Fibroblast of lung (primary cell): ENCODE results near the gene IREB2. TPM values are rescaled to one million over a fixed set of nuclear protein-coding genes. Genes with fewer than 3 reads are reported as not detected.
A peak's percentile ranks its signal among the peaks of the same experiment; 100 is the strongest.

Experiments used
- DNase-seq, 2 donors: peaks; one replicate each; pipeline versions ENCODE4 v3.0.0 to v3.0.0-alpha.2; 2010; ENCODE audit warnings: low read depth in 2 of 2
- H2AFZ ChIP-seq: 2 replicates; pipeline ENCODE4 v1.5.1; 2012; ENCODE audit warnings: low read length, control low read depth, inconsistent platforms
- H3K27ac ChIP-seq: 2 replicates; pipeline ENCODE4 v1.5.1; 2011; ENCODE audit warnings: low read length, control low read depth; ENCODE audit not compliant: insufficient read depth
- H3K27me3 ChIP-seq: 2 replicates; pipeline ENCODE4 v1.5.1; 2011; ENCODE audit warnings: mild to moderate bottlenecking, low read length; ENCODE audit not compliant: control insufficient read depth, insufficient read depth
- H3K36me3 ChIP-seq: 2 replicates; pipeline ENCODE4 v1.5.1; 2011; ENCODE audit warnings: low read length; ENCODE audit not compliant: control insufficient read depth, insufficient read depth
- H3K4me1 ChIP-seq: 2 replicates; pipeline ENCODE4 v1.5.1; 2011; ENCODE audit warnings: low read length; ENCODE audit not compliant: control insufficient read depth, insufficient read depth; ENCODE audit errors: extremely low read depth
- H3K4me2 ChIP-seq: 2 replicates; pipeline ENCODE4 v1.5.1; 2011; ENCODE audit warnings: low read length, control low read depth; ENCODE audit not compliant: insufficient read depth; ENCODE audit errors: extremely low read depth
- H3K4me3 ChIP-seq, 4 experiments: fragments of 200-600 bp in 1 of 4; sonication (generic) in 1 of 4; replicated peaks in 1 of 4; 2 replicates each; pipeline ENCODE4 v1.5.1; 2011 to 2016; ENCODE audit warnings: low read length in 4 of 4, low read depth in 3 of 4, mild to moderate bottlenecking in 3 of 4, control low read depth in 2 of 4, inconsistent platforms in 1 of 4, mixed read lengths in 1 of 4; ENCODE audit not compliant: insufficient read depth in 1 of 4; ENCODE audit errors: control extremely low read depth in 1 of 4
- H3K79me2 ChIP-seq: 2 replicates; pipeline ENCODE4 v1.5.1; 2012; ENCODE audit warnings: mild to moderate bottlenecking, low read length, inconsistent platforms; ENCODE audit not compliant: control insufficient read depth, insufficient read depth
- H3K9ac ChIP-seq: 2 replicates; pipeline ENCODE4 v1.5.1; 2011; ENCODE audit warnings: mild to moderate bottlenecking, low read length, control low read depth; ENCODE audit not compliant: insufficient read depth
- H3K9me3 ChIP-seq: 2 replicates; pipeline ENCODE4 v1.5.1; 2012; ENCODE audit warnings: low read depth, low read length; ENCODE audit not compliant: control insufficient read depth, insufficient read depth
- H4K20me1 ChIP-seq: 2 replicates; pipeline ENCODE4 v1.5.1; 2011; ENCODE audit warnings: low read length; ENCODE audit not compliant: control insufficient read depth, insufficient read depth; ENCODE audit errors: extremely low read depth
- EZH2 ChIP-seq: IDR thresholded peaks from 2 replicates; pipeline ENCODE4 v1.5.1; 2012; ENCODE audit warnings: low read length, control low read depth, mild to moderate bottlenecking; ENCODE audit errors: missing control alignments
- polyA plus RNA-seq, 2 donors: library from polyadenylated mRNA; depleted of rRNA in 1 of 2; stranded (reverse) in 1 of 2; unstranded in 1 of 2; fragments of >200 nt; gene quantifications; 2 replicates each; pipeline ENCODE4 v1.2.1, GENCODE V29; 2011 to 2012; ENCODE audit warnings: missing spikeins in 1 of 2
- total RNA-seq: library from RNA; depleted of rRNA; stranded (reverse); fragments of >200 nt; gene quantifications from 2 replicates; pipeline ENCODE4 v1.2.1, GENCODE V29; 2014
- TF ChIP-seq, protein P1 (sequence below), 2 donors: IDR thresholded peaks in 1 of 2; conservative IDR thresholded peaks in 1 of 2; 1 replicate in 1 of 2; 2 replicates in 1 of 2; pipeline ENCODE4 v1.5.1; 2011 to 2012; ENCODE audit warnings: low read length in 2 of 2, control low read depth in 1 of 2, inconsistent platforms in 1 of 2, low read depth in 1 of 2, mild to moderate bottlenecking in 1 of 2

Gene IREB2
- total and polyA plus RNA-seq, 2 donors (not counting 1 experiment from before 2014, with no cell fraction given) = 20.3 to 30.6 TPM

DNA sequence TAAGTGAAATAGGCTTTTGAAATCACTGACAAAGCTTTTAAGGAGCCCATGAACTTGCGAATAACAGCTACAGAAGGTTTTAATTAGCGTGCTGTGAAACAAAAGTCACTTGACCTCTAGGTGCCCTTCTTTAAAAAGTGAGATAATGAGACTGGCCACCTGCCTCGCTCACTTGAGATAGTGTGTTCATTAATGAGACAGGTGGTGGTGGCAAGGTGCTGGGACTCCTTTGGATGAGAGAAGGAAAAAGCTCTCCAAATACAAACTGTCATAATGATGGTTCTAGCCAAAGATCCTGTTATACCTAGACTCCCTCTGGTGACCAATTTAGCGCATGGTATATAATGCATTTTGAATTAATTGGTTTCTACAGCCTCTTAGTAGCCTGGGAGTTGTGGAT, 22.7 kb upstream of the IREB2 start:
- no peak overlapping the region for H3K27ac ChIP-seq
- no peaks in the 10 kb centered on the region for H3K9me3 ChIP-seq
- no peak overlapping the region for H3K4me3 ChIP-seq
- no peaks in the 10 kb centered on the region for H3K36me3 ChIP-seq
- no peak for TF ChIP-seq EZH2
- TF ChIP-seq, protein P1, sequence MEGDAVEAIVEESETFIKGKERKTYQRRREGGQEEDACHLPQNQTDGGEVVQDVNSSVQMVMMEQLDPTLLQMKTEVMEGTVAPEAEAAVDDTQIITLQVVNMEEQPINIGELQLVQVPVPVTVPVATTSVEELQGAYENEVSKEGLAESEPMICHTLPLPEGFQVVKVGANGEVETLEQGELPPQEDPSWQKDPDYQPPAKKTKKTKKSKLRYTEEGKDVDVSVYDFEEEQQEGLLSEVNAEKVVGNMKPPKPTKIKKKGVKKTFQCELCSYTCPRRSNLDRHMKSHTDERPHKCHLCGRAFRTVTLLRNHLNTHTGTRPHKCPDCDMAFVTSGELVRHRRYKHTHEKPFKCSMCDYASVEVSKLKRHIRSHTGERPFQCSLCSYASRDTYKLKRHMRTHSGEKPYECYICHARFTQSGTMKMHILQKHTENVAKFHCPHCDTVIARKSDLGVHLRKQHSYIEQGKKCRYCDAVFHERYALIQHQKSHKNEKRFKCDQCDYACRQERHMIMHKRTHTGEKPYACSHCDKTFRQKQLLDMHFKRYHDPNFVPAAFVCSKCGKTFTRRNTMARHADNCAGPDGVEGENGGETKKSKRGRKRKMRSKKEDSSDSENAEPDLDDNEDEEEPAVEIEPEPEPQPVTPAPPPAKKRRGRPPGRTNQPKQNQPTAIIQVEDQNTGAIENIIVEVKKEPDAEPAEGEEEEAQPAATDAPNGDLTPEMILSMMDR (conservative IDR thresholded peaks at IDR 0.05 in 1 of 2, IDR thresholded peaks at IDR 0.05 in 1 of 2; ENCODE audit: low read depth in 1 of 2, low read length in 2 of 2) = peak; percentile 10 to 36
- no peaks in the 10 kb centered on the region for H4K20me1 ChIP-seq
- H3K9ac ChIP-seq = no peak overlapping the region
- no peaks in the 10 kb centered on the region for H3K27me3 ChIP-seq
- H3K4me1 ChIP-seq = no peaks in the 10 kb centered on the region
- H3K79me2 ChIP-seq = no peaks in the 10 kb centered on the region
- H2AFZ ChIP-seq = no peak overlapping the region
- peak; percentile 18 to 30 for DNase-seq
- no peak overlapping the region for H3K4me2 ChIP-seq

DNA sequence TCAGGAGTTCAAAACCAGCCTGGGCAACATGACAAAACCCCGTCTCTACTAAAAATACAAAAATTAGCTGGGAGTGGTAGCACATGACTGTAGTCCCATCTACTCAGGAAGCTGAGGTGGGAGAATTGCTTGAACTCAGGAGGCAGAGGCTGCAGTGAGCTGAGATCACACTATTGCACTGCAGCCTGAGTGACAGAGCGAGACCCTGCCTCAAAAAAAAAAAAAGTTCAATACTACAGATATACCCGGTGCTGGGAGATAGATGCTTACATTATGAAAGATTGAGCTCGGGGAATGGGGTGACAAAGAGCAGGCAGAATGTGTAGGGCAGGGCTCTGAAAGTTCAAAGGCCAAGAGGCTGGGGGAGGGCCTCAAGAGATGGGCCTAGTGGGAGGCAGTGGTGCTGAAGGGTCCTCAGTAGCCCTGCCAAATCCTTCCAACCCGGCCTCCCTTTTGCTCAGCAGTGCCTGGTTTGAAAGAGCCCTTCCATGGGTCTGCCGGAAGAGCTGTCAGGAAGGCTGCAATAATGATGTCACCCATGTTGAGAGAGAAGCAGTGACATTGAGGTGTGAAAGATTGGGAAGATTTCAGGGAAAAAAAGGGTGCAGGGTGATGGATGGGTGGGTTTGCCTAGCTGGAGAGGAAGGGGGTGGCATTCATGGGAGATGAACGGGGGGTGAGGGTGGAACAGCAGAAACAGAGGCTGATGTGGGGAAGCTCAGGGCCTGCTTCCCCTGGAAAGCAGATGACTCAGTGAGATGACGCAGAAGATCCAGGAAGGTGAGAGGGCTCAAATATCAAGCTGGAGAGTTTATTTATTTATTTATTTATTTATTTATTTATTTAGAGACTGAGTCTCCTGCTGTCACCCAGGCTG, 20.0 kb upstream of the IREB2 start:
- Histone ChIP-seq H3K4me3 (no peak overlapping the region), H3K79me2 (no peaks in the 10 kb centered on the region), H4K20me1 (no peaks in the 10 kb centered on the region), H3K9me3 (no peaks in the 10 kb centered on the region), H3K4me2 (no peak overlapping the region), H3K27me3 (no peaks in the 10 kb centered on the region), H3K9ac (no peak overlapping the region), H3K4me1 (no peaks in the 10 kb centered on the region), H3K36me3 (no peaks in the 10 kb centered on the region), H3K27ac (no peak overlapping the region), H2AFZ (no peak overlapping the region)
- TF ChIP-seq, protein P1 (conservative IDR thresholded peaks at IDR 0.05 in 1 of 2, IDR thresholded peaks at IDR 0.05 in 1 of 2; ENCODE audit: low read depth in 1 of 2, low read length in 2 of 2) = no peak
- no peak for TF ChIP-seq EZH2
- DNase-seq = peak in 1 of 2 donors; percentile 38

DNA sequence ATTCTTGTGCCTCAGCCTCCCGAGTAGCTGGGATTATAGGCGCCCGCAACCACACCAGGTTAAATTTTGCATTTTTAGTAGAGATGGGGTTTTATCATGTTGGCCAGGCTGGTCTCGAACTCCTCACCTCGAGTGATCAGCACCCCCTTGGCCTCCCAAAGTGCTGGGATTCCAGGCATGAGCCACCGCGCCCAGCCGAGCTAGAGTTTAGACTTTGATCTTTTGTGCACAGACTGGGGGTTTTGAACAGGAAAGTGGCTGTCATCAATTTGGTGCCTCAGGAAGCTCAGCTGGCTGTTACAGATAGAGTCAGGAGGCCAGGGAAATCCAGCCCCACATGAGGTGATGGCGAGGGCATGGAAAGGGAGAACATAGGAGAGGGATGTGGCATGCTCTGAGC, 19.3 kb upstream of the IREB2 start:
- H3K27ac ChIP-seq = no peak overlapping the region
- H3K27me3 ChIP-seq = no peaks in the 10 kb centered on the region
- H3K4me1 ChIP-seq = no peaks in the 10 kb centered on the region
- H3K9ac ChIP-seq = no peak overlapping the region
- no peaks in the 10 kb centered on the region for H3K36me3 ChIP-seq
- no peak for TF ChIP-seq EZH2
- TF ChIP-seq, protein P1 (conservative IDR thresholded peaks at IDR 0.05 in 1 of 2, IDR thresholded peaks at IDR 0.05 in 1 of 2; ENCODE audit: low read depth in 1 of 2, low read length in 2 of 2) = no peak
- H3K4me2 ChIP-seq = no peak overlapping the region
- DNase-seq = no peak
- no peaks in the 10 kb centered on the region for H3K79me2 ChIP-seq
- H2AFZ ChIP-seq = no peak overlapping the region
- H4K20me1 ChIP-seq = no peaks in the 10 kb centered on the region
- no peaks in the 10 kb centered on the region for H3K9me3 ChIP-seq
- H3K4me3 ChIP-seq = no peak overlapping the region
